HG03103 (cell line): ENCODE results near the gene LMTK3.

ENCODE experiments used
- ATAC-seq: cut with Tn5 transposase; IDR thresholded peaks from one replicate; pipeline ENCODE4 v1.9.1; 2021; ENCODE audit warnings: low read depth; ENCODE audit not compliant: unreplicated experiment

LMTK3 gene

DNA sequence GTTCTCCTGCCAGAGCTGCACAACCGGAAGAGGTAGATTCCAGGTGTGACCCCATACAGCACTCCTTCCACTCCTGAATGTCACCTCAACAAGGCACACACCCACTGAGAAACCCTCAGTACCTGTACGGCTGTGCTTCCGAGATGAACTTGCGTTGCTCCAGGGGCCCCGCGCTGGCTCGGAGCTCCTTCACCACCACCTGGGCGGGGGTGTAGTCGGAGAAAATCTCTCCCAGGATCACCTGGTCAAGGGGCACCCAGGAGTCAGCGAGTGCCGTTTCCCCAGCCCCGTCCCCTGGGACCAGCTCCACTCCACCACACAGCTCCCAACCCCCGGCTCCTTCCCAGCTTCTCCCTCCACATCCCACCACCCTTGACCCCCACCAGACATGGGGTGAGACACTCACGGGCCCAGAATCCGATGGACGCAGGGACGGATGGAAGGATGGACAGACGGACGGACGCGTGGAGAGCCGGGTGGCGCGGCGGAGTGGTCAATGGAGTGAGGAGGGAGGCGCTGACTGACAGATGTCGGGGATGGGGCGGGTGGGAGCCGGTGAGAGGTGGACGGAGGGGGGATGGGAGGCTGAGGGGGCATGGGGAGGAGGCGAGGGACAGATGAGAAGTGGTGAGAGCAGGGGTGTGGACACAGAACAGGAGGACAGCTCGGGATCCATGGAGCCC is 2.8 kb downstream of the LMTK3 start:
- no peak for ATAC-seq

- no peak for ATAC-seq
These were observed 3.7 kb downstream of the LMTK3 start for GRCh38 chr19:48507911-48508439.

- no peak for ATAC-seq
These were observed 5.4 kb downstream of the LMTK3 start for GRCh38 chr19:48506138-48506733.

DNA sequence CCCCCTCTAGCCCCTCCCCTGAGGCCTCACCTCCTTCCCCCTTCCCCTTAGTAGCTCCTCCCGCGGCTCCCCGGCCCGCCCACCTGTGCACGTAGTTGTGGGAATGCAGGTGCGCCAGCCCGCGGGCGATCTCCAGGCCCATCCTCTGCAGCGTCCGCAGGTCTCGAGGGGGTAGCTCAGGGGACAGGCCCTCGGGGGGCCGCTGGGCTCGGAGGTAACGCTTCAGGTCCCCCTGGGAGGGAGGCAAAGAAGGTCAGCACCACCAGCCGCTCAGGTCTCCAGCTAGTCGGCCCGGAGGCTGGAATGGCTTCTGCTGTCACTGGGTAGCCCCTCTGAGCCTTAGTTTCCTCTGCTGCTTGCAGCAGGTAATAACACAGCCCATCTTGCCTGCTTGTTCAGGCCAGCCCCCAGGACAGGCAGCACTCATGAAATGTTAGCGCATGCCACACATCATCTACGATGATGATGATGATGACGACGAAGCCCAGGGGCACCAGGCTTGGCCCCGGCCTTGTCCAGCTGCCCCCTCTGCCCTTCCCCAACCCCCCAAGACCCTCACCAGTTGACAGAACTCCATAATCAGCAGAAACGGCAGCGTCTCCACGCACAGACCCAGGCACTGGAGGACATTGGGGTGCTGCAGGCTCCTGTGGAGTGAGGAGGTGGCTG is 9.2 kb downstream of the LMTK3 start:
- no peak for ATAC-seq

- ATAC-seq = no peak
These were observed 9.9 kb downstream of the LMTK3 start for GRCh38 chr19:48501494-48502349.

- no peak for ATAC-seq
These were observed 10.7 kb downstream of the LMTK3 start for GRCh38 chr19:48500830-48501493.

DNA sequence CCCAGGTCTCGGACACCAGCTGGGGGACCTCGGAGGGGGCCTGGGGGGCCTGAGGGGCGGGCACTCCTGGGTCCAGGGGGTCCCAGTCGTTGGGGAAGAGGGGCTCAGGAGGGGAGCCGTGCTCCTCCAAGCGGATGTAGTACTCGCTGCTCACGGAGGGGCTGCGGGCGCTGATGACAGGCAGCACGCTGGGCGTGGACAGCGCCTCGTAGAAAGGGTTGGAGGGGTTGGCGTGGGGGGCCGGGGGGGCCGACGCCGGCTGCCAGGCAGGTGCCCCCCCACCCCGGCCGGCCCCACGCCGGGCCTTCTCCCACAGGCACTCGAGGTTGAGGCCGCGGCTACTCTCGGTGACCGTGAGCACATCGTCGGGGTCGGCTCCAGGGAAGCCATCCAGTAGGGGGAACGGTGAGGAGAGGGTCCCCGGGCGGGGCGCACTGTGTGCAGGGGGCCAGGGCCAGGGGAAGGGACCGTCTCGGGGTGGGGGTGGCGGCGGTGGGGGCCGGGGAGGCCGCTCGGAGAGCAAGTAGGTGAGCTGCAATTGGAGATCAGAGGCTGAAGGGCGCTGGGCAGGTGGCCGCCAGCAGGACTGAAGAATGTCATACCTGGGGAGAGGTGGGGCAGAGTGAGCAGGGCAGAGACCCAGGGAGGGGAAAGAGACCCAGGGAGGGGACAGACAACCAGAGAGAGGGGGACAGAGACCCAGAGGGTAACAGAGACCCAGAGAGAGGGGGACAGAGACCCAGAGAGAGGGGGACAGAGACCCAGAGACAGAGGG is 12.1 kb downstream of the LMTK3 start:
- ATAC-seq = no peak

- no peak for ATAC-seq
These were observed 12.9 kb downstream of the LMTK3 start for GRCh38 chr19:48498595-48499311.

DNA sequence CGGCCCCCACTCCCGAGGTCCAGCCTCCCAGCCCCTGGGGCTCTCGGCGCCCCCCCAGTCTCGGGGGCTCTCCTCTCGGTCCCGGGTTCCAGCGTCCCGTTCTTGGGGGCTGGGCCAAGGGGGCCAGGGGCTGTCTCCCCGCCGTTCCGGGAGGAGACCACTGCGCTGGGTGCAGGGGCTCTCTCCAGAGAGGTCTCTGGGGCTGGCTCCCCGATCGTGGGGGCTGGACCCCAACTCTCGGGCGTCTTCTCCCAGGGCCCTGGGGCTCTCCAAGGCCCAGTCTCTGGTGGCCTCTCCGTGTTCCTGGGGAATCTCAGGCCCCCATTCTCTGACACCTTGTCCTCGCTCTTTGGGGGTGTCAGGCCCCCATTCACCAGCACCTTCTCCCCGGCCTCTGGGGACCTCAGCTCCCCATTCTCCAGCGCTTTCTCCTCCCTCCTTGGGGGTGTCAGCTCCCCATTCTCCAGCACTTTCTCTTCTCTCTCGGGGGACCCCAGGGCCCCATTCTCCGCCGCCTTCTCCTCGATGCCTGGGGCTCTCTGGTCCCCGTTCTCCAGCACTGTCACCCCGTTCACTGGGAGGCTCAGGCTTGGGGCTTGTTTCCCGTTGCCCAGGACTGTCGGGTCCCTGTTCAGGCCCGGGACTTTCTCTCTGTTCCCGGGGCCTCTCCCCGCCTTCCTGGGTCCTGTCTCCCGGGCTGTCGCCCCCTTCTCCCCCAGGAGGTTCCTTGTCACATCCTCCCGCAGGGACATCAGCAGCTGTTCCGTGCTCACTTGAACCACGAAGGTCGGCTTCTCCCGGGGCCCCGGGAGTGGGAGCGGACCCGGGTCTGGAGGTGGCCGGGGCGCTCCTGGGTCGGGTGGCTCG is 13.7 kb downstream of the LMTK3 start:
- no peak for ATAC-seq

DNA sequence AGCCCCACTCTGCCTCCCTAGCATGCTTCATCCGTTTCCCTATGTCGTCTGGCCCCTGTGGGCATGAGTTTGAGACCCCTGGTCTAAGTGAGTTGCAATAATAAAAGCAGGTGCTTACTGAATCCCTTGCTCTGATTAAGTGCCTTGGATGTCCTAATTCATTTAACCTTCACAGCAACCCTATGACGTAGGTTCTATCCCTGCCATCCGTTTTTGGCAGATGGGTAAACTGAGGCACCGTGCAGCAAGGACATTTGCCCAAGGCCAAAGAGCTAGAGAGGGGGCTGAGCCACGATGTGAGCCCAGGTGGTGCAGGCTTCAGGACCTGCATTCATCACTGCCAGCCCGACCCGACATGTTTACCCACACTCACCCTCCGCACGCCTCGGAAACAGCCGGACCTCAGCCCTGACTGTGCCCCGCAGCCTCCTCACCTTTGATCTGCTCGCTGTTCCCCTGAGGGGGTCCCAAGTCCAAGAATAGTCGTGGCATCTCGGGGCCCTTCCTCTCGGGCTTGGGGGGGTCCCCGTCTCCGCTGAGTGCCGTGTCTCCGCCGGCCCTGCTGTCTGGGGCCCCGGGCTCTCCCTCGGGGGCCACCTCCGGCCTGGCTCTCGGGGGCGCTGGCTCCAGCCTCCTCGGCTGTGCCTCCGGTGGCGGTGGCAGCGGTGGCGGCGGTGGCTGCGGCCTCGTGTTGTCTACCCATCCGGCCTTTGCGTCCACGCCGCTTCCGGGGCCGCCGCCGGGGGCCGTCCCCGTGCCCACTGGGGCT is 14.5 kb downstream of the LMTK3 start:
- ATAC-seq = no peak

DNA sequence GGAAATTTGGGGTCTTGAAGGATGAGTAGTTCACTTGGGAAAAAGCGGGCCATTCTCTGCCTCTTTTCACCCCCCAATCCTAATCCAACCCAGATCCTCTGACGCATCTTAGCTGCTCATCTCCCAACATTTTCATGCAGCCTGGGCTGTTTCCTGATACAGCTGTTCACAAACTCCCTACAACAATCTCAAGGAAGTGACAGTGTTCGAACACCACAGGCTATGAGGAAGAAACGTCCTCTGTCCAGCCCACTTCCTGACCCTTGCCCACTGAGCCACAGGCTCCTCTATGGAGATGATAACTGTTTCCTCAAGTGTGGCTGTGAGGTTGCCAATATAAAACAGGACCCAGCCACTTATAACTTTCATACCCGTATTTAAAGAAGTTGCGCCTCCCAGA is 16.2 kb downstream of the LMTK3 start:
- no peak for ATAC-seq

GRCh38 chr19:48493718-48494401 is 17.8 kb downstream of the LMTK3 start:
- ATAC-seq = no peak

DNA sequence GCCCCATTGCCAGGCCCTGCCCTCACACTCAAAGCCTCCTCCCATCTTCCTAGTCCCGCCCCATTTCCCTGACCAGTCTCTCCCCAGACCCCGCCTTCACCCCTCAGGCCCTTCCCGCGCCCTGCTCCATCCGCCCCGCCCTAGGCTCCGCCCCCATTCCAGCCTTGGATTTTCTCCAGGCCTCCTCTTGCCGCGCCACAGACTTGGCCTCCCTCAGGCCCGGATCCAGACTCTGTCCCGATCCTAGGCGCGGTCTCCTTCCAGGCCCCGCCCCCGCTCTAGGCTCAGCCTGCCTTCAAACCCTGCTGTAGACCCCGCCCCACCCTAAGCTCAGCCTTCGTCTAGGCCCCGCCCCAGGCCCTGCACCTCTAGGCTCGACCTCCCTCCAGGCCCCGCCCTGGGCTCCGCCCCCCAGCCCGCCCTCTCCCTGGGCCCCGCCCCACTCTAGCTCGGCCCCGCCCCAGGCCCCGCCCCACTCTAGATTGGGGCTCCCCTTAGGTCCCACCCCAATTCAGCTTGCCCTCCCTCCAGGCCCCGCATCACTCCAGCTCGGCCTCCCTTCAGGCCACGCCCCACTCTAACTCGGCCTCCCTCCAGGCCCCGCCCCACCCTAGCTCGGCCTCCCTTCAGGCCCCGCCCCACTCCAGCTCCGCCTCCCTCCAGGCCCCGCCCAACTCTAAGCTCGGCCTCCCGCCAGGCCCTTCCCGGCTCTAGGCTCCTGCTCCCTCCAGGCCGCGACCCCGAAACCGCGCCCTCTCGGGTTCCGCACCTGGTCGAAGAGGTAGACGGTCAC is 18.5 kb downstream of the LMTK3 start:
- ATAC-seq = peak; percentile 52

DNA sequence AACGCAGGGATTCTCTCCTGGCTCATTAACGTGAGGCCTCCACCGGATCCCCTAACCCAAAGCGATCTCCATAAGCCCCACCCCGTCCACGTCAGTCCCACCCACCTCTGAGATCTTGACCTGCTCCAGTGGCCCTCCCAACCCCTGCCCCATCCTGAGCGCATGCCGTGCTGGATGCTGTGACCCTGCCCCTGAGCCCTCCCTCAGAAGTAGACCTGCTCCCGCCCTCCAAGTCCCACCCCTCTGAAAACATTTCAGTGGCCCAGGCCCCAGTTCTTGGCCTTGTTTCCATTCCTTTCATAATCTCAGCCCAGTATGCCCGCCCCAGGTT is 19.9 kb downstream of the LMTK3 start:
- no peak for ATAC-seq

GRCh38 chr19:48490981-48491792 is 20.4 kb downstream of the LMTK3 start:
- no peak for ATAC-seq
